NCI-H1930 (cell line): ENCODE results near the gene GALNT11.
A peak's percentile ranks its signal among the peaks of the same experiment; 100 is the strongest.
"Not testable (repeated sequence)": the region's sequence is repeated elsewhere in the genome, so short reads cannot be mapped to it uniquely, and the experiment has no call there.

Experiments used
- DNase-seq, 2 experiments: peaks; one replicate each; lab custom pipeline; 2025; lab: John Stamatoyannopoulos, UW

The GALNT11 gene

DNA sequence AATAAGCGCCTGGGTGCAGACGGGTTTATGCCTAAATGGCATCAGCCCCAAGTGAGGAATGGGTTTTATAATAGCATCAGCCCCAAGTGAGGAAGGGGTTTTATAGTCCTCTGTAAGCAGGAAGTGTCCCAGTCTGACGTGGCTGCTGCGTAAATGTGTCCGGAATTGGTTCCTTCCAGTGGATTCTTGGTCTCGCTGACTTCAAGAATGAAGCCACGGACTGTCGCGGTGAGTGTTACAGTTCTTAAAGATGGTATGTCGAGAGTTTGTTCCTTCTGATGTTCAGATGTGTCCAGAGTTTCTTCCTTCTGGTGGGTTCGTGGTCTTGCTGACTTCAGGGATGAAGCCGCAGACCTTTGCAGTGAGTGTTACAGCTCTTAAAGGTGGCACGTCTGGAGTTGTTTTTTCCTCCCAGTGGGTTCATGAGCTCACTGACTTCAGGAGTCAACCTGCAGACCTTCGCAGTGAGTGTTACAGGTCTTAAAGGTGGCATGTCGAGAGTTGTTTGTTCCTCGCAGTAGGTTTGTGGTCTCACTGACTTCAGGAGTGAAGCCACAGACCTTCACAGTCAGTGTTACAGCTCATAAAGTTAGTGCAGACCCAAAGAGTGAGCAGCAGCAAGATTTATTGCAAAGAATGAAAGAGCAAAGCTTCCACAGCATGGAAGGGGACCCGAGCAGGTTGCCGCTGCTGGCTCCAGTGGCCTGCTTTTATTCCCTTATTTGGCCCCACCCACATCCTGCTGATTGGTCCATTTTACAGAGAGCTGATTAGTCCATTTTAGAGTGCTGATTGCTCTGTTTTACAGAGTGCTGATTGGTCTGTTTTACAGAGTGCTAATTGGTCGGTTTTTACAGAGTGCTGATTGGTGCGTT is 2.3 kb downstream of the GALNT11 start:
- not testable (repeated sequence) for DNase-seq

GRCh38 chr7:152030059-152030458 is 4.6 kb downstream of the GALNT11 start:
- peak in 1 of 2 experiments; percentile 17 for DNase-seq

- DNase-seq: not testable (repeated sequence)
These were observed 5.2 kb downstream of the GALNT11 start for GRCh38 chr7:152030639-152031038.

DNA sequence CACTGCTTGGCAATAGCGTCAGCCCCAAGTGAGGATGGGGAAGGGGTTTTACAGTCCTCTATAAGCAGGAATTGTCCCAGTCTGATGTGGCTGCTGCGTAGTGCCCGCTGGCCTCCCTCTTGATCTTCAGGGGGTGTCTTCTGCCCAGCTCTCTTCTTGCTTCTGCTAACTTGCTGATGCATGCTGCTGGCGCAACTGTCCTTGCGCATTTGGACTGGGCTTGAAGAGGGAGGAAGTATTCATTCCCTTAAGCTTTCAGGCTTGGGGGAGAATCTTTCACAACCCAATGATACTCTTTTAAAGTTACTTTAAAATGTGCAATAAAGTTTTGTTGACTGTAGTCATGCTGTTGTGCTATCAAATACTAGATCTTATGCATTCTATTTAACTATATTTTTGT is 10.3 kb downstream of the GALNT11 start:
- DNase-seq: no peak

DNA sequence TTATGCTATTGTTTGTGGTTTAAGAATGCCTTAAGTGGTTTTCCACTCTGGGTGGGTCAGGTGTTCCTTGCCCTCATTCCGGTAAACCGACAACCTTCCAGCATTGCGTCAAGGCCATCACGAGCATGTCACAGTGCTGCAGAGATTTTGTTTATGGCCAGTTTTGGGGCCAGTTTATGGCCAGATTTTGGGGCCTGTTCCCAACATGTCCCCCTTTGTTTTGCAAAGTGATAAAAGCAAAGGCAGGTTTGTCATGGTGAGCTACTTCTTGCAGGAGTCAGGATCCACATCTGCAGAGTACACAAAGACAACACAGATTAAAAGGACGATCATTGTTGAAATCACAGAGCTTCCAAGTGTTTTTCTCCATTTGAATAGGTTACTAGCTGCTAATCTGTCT is 12.9 kb downstream of the GALNT11 start:
- DNase-seq: not testable (repeated sequence)

DNA sequence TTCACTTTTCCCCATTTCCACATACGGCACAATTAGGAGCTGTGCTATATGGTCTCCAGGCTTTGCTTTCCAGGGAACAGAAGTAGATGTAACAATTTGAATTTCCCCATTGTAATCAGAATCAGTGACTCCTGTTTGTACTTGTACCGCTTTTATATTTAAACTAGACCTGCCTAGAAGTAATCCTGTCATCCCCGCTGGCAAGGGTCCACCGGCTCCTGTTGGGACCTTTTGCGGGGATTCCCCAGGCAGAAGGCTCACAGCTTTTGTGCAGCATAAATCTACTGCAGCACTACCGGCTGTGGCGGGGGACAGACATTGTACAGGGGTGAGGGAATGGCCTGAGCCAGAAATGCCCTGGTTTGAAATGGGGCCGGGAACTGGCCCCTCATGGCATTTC is 17.6 kb downstream of the GALNT11 start:
- DNase-seq: not testable (repeated sequence)

- DNase-seq: not testable (repeated sequence)
These were observed 19.4 kb downstream of the GALNT11 start for GRCh38 chr7:152044909-152045308.

GRCh38 chr7:152046531-152046930 is 21.1 kb downstream of the GALNT11 start:
- DNase-seq: no peak

DNA sequence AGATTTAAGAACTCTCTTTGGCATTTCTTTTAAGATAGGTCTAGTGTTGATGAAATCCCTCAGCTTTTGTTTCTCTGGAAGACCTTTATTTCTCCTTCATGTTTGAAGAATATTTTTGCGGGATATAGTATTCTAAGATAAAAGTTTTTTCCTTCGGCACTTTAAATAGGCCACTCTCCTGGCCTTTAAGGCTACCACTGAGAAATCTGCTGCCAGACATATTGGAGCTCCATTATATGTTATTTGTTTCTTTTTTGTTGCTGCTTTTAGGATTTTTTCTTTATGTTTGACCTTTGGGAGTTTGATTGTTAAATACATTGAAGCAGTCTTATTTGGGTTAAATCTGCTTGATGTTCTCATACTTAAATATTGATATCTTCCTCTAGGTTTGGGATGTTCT is 22.6 kb downstream of the GALNT11 start:
- DNase-seq: no peak

DNA sequence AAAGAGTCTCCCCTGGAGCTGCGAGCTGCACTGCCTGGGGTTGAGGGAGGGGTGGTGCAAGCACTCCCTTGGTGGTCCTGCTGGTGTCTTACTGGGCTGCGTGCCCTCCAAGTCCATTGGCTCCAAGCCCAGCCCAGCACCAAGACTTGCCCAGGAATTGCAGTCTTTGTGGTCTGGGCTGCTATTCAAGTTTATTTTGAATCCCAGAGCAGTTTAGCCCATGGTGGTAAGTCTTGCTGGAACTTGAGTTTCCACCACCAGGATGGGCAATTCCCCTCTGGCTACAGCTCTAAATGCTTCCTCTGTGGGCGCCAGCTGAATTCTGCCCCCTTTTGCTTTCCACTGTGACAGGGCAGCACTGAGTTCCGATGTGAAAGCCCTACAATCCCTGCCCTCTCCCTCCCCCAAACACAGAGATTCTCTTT is 25.1 kb downstream of the GALNT11 start:
- no peak for DNase-seq

- DNase-seq: no peak
These were observed 26.5 kb downstream of the GALNT11 start for GRCh38 chr7:152051968-152052367.

- no peak for DNase-seq
These were observed 27.3 kb downstream of the GALNT11 start for GRCh38 chr7:152052771-152053170.

- DNase-seq: no peak
These were observed 29.1 kb downstream of the GALNT11 start for GRCh38 chr7:152054367-152055230.

DNA sequence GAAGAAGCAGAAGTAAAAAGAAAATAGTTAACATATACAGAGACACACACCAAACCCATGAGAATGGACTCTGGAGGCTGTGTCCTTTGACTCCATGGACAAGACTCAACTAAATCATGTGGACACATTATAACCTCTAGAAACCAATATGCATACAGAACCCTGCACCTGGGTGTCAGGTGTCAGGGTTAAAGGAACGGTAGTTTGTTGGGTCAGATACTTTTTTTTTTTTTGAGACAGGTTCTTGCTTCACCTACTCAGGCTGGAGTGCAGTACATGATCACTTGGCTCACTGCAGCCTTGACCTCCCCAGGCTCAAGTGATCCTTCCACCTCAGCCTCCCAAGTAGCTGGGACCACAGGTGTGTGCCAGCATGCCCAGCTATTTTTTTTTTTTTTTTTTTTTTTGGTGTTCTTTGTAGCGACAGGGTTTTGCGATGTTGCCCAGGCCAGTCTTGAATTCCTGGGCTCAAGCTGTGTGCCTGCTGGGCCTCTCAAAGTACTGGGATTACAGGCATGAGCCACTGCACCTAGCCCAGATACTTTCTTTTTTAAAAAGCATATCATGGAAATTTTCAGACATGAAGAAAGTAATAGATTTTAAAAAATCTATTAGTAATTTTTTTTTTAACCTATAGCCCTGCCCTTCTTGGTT is 31.3 kb downstream of the GALNT11 start:
- no peak for DNase-seq

DNA sequence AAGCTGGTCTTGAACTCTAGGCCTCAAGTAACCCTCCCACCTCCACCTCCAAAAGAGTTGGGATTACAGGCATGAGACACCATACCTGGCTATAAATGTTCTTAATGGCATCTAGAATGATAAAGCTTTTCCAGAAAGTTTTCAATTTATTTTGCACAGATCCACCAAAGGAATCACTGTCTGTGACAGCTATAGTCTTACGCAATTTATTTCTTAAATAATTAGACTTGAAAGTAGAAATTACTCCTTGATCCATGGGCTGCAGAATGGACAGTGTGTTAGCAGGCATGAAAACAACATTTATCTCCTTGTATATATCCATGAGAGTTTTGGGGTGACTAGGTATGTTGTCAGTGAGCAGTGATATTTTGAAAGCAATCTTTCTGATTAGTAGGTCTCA is 33.8 kb downstream of the GALNT11 start:
- no peak for DNase-seq

DNA sequence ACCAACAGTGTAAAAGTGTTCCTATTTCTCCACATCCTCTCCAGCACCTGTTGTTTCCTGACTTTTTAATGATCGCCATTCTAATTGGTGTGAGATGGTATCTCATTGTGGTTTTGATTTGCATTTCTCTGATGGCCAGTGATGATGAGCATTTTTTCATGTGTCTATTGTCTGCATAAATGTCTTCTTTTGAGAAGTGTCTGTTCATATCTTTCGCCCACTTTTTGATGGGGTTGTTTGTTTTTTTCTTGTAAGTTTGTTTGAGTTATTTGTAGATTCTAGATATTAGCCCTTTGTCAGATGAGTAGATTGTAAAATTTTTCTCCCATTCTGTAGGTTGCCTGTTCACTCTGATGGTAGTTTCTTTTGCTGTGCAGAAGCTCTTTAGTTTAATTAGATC is 35.6 kb downstream of the GALNT11 start:
- not testable (repeated sequence) for DNase-seq

GRCh38 chr7:152063192-152063591 is 37.7 kb downstream of the GALNT11 start:
- DNase-seq: not testable (repeated sequence)

DNA sequence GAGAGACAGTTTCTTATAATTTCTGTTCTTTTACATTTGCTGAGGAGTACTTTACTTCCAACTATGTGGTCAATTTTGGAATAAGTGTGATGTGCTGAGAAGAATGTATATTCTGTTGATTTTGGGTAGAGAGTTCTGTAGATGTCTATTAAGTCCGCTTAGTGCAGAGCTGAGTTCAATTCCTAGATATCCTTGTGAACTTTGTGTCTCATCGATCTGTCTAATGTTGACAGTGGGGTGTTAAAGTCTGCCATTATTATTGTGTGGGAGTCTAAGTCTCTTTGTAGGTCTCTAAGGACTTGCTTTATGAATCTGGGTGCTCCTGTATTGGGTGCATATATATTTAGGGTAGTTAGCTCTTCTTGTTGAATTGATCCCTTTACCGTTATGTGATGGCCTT is 38.3 kb downstream of the GALNT11 start:
- not testable (repeated sequence) for DNase-seq

DNA sequence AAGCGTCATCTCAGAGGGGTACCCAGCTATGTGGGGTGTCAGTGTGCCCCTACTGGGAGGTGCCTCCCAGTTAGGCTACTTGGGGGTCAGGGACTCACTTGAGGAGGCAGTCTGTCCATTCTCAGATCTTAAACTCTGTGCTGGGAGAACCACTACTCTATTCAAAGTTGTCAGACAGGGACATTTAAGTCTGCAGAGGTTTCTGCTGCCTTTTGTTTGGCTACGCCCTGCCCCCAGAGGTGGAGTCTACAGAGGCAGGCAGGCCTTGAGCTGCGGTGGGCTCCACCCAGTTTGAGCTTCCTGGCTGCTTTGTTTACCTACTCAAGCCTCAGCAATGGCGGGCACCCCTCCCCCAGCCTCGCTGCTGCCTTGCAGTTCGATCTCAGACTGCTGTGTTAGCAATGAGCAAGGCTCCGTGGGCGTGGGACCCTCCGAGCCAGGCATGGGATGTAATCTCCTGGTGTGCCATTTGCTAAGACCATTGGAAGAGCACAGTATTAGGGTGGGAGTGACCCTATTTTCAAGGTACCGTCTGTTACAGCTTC is 40.4 kb downstream of the GALNT11 start:
- not testable (repeated sequence) for DNase-seq

DNA sequence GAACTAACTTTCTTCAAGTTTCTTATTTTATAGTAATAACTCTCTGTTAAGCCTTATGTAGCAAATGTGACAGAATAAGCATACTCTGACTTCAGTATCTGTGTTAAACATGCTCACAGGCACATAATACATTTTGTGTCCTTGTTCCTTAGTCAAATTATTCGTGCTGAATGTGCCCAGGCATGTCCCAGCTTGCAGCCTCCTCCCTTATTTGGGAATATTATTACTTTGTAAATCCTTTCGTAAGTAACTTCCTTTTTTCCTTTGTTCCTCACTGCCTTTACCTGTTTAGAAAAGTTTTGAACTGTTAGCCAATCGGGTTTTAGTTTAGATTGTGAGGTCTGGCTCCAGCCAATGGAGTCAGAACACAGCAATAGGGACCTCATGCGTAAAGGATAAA is 46.9 kb downstream of the GALNT11 start:
- DNase-seq: no peak

DNA sequence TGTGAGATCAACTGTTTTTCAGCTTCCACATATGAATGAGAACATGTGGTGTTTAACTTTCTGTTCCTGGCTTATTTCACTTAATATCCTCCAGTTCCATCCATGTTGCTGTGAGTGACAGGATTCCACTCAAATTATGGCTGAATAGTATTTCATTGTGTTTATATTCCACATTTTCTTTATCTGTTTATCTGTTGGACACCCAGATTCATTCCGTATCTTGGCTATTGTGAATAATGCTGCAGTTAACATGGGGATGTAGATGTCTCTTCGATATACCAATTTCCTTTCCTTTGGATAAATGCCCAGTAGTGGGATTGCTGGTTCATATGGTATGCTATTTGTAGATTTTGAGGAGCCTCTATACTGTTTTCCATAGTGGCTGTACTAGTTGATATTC is 47.9 kb downstream of the GALNT11 start:
- DNase-seq: no peak

- no peak for DNase-seq
These were observed 49.2 kb downstream of the GALNT11 start for GRCh38 chr7:152074673-152075072.
